ENCODE measurements around the gene RLBP1.

The RLBP1 gene

GRCh38 chr15:89205991-89206585, 15.3 kb downstream of the RLBP1 start:
- DNase-seq: no peak

GRCh38 chr15:89203705-89204273, 17.6 kb downstream of the RLBP1 start:
- peak; percentile 27 to 31 for DNase-seq

GRCh38 chr15:89201465-89202005, 19.8 kb downstream of the RLBP1 start:
- no peak for DNase-seq

- DNase-seq: no peak
Measured at GRCh38 chr15:89200182-89200581, 21.2 kb downstream of the RLBP1 start.

GRCh38 chr15:89199746-89200145, 21.6 kb downstream of the RLBP1 start:
- DNase-seq: no peak

GRCh38 chr15:89198934-89199333, 22.4 kb downstream of the RLBP1 start:
- DNase-seq: no peak

GRCh38 chr15:89198196-89198595, 23.2 kb downstream of the RLBP1 start:
- DNase-seq: no peak

GRCh38 chr15:89197503-89197971, 23.8 kb downstream of the RLBP1 start:
- no peak for DNase-seq

- DNase-seq: peak; percentile 46 to 64
Measured at GRCh38 chr15:89196994-89197393, 24.4 kb downstream of the RLBP1 start.

GRCh38 chr15:89196241-89196640, 25.1 kb downstream of the RLBP1 start:
- no peak for DNase-seq

- no peak for DNase-seq
Measured at GRCh38 chr15:89195836-89196235, 25.5 kb downstream of the RLBP1 start.

GRCh38 chr15:89194608-89195007, 26.8 kb downstream of the RLBP1 start:
- DNase-seq: no peak

GRCh38 chr15:89192766-89193165, 28.6 kb downstream of the RLBP1 start:
- DNase-seq: no peak

GRCh38 chr15:89192136-89192535, 29.2 kb downstream of the RLBP1 start:
- DNase-seq: no peak

- DNase-seq: no peak
Measured at GRCh38 chr15:89187986-89188514, 33.3 kb downstream of the RLBP1 start.

- DNase-seq: no peak
Measured at GRCh38 chr15:89187301-89187985, 33.9 kb downstream of the RLBP1 start.

- DNase-seq: no peak
Measured at GRCh38 chr15:89186803-89187202, 34.6 kb downstream of the RLBP1 start.

GRCh38 chr15:89184886-89185526, 36.4 kb downstream of the RLBP1 start:
- DNase-seq: no peak

GRCh38 chr15:89184357-89184756, 37.0 kb downstream of the RLBP1 start:
- no peak for DNase-seq

- peak; percentile 60 to 62 for DNase-seq
Measured at GRCh38 chr15:89179966-89180875, 41.2 kb downstream of the RLBP1 start.

GRCh38 chr15:89178307-89178977, 42.9 kb downstream of the RLBP1 start:
- no peak for DNase-seq
